Upper lobe of left lung (tissue), 4 donors: ENCODE results near the gene CPT1A.

Experiments used
- CTCF ChIP-seq, 6 experiments: fragments of 450-650 bp in 4 of 6; fragments of 200-600 bp in 2 of 6; sonication (generic) in 2 of 6; IDR thresholded peaks; one replicate each; pipeline ENCODE4 v1.5.1; 2016 to 2019; ENCODE audit warnings: antibody characterized with exemption in 6 of 6
- POLR2A ChIP-seq, 4 donors: fragments of 450-650 bp; IDR thresholded peaks; one replicate each; pipeline ENCODE4 v1.5.1; 2016 to 2017; ENCODE audit warnings: antibody characterized with exemption in 4 of 4, mild to moderate bottlenecking in 2 of 4
- POLR2AphosphoS5 ChIP-seq, 2 donors: sonication (generic); formaldehyde crosslinking; IDR thresholded peaks; one replicate each; pipeline ENCODE4 v1.5.1; 2017; ENCODE audit warnings: antibody characterized with exemption in 2 of 2

- TF ChIP-seq CTCF (IDR thresholded peaks at IDR 0.05) (no peak), POLR2A (IDR thresholded peaks at IDR 0.05) (no peak), POLR2AphosphoS5 (IDR thresholded peaks at IDR 0.05) (no peak)
These were observed 106.1 kb downstream of the CPT1A start for GRCh38 chr11:68735646-68736045.
